NT2/D1 (cell line): ENCODE results near the gene CABLES1.
"Not testable (repeated sequence)": the region's sequence is repeated elsewhere in the genome, so short reads cannot be mapped to it uniquely, and the experiment has no call there.

ENCODE experiments used
- DNase-seq: peaks from one replicate; pipeline ENCODE4 v3.0.0-alpha.2; 2011; ENCODE audit warnings: low read depth, low spot score
- H3K27me3 ChIP-seq: 2 replicates; pipeline ENCODE4 v1.6.0; 2011; ENCODE audit warnings: mild to moderate bottlenecking; ENCODE audit not compliant: insufficient read length, insufficient read depth
- H3K36me3 ChIP-seq: 2 replicates; pipeline ENCODE4 v1.6.1; 2011; ENCODE audit warnings: mild to moderate bottlenecking, low read length, mixed read lengths; ENCODE audit not compliant: insufficient read depth, insufficient read length
- H3K4me1 ChIP-seq: 2 replicates; pipeline ENCODE4 v1.5.1; 2011; ENCODE audit not compliant: insufficient read depth, insufficient read length
- H3K4me3 ChIP-seq: 2 replicates; pipeline ENCODE4 v1.5.1; 2011; ENCODE audit warnings: low read depth; ENCODE audit not compliant: insufficient read length
- H3K9ac ChIP-seq: 2 replicates; pipeline ENCODE4 v1.6.0; 2011; ENCODE audit warnings: low read depth; ENCODE audit not compliant: insufficient read length
- H3K9me3 ChIP-seq: 2 replicates; pipeline ENCODE4 v1.5.1; 2011; ENCODE audit warnings: mild to moderate bottlenecking, low read length; ENCODE audit not compliant: insufficient read depth
- SUZ12 ChIP-seq: IDR thresholded peaks from 2 replicates; pipeline ENCODE4 v1.6.1; 2011; ENCODE audit not compliant: insufficient read length, insufficient read depth; ENCODE audit errors: extremely low read depth
- YY1 ChIP-seq: IDR thresholded peaks from 2 replicates; pipeline ENCODE4 v1.6.1; 2011; ENCODE audit not compliant: insufficient read length, insufficient read depth
- ZNF274 ChIP-seq: IDR thresholded peaks from 2 replicates; pipeline ENCODE4 v1.6.1; 2011; ENCODE audit warnings: mild to moderate bottlenecking, low read depth, low read length

CABLES1 gene

GRCh38 chr18:23154823-23155500, 19.7 kb downstream of the CABLES1 start:
- no peak for TF ChIP-seq SUZ12
- no peak for TF ChIP-seq YY1
- TF ChIP-seq ZNF274 = no peak
- no peak for DNase-seq
- Histone ChIP-seq H3K9me3 (no peaks in the 10 kb centered on the region), H3K9ac (no peak overlapping the region), H3K27me3 (no peaks in the 10 kb centered on the region), H3K4me3 (no peak overlapping the region), H3K4me1 (peaks cover 9% of the 10 kb centered on the region), H3K36me3 (no peaks in the 10 kb centered on the region)

- Histone ChIP-seq H3K4me3 (no peak overlapping the region), H3K9me3 (no peaks in the 10 kb centered on the region), H3K36me3 (no peaks in the 10 kb centered on the region), H3K9ac (no peak overlapping the region), H3K27me3 (no peaks in the 10 kb centered on the region), H3K4me1 (peaks cover 9% of the 10 kb centered on the region)
- no peak for TF ChIP-seq SUZ12
- TF ChIP-seq YY1 = no peak
- TF ChIP-seq ZNF274 = no peak
- no peak for DNase-seq
Measured at GRCh38 chr18:23155537-23155936, 20.3 kb downstream of the CABLES1 start.

GRCh38 chr18:23156134-23156533, 20.8 kb downstream of the CABLES1 start:
- Histone ChIP-seq H3K9ac (no peak overlapping the region), H3K36me3 (no peaks in the 10 kb centered on the region), H3K4me1 (peaks cover 9% of the 10 kb centered on the region), H3K27me3 (no peaks in the 10 kb centered on the region), H3K9me3 (no peaks in the 10 kb centered on the region), H3K4me3 (no peak overlapping the region)
- no peak for DNase-seq
- no peak for TF ChIP-seq YY1
- TF ChIP-seq SUZ12 = no peak
- no peak for TF ChIP-seq ZNF274

- DNase-seq = no peak
- Histone ChIP-seq H3K4me1 (peaks cover 6% of the 10 kb centered on the region), H3K9me3 (no peaks in the 10 kb centered on the region), H3K27me3 (no peaks in the 10 kb centered on the region), H3K36me3 (peaks cover 3% of the 10 kb centered on the region), H3K4me3 (no peak overlapping the region), H3K9ac (no peak overlapping the region)
- no peak for TF ChIP-seq SUZ12
- no peak for TF ChIP-seq YY1
- TF ChIP-seq ZNF274 = no peak
Measured at GRCh38 chr18:23158058-23158457, 22.8 kb downstream of the CABLES1 start.

- H3K27me3 ChIP-seq, H3K9me3 ChIP-seq, H3K9ac ChIP-seq, H3K4me3 ChIP-seq, H3K4me1 ChIP-seq, H3K36me3 ChIP-seq, DNase-seq: not testable (repeated sequence)
Measured at GRCh38 chr18:23158884-23159283, 23.6 kb downstream of the CABLES1 start.

GRCh38 chr18:23159344-23159743, 24.1 kb downstream of the CABLES1 start:
- no peaks in the 10 kb centered on the region for H3K9me3 ChIP-seq
- DNase-seq = no peak
- TF ChIP-seq SUZ12 (no peak), YY1 (no peak), ZNF274 (no peak)
- H3K4me1 ChIP-seq = peaks cover 6% of the 10 kb centered on the region
- no peak overlapping the region for H3K4me3 ChIP-seq
- no peak overlapping the region for H3K9ac ChIP-seq
- peaks cover 3% of the 10 kb centered on the region for H3K36me3 ChIP-seq
- H3K27me3 ChIP-seq = no peaks in the 10 kb centered on the region

- H3K36me3 ChIP-seq = peaks cover 3% of the 10 kb centered on the region
- H3K4me1 ChIP-seq = peaks cover 2% of the 10 kb centered on the region
- no peaks in the 10 kb centered on the region for H3K27me3 ChIP-seq
- TF ChIP-seq YY1 = no peak
- no peak for TF ChIP-seq ZNF274
- TF ChIP-seq SUZ12 = no peak
- no peak overlapping the region for H3K4me3 ChIP-seq
- no peak for DNase-seq
- H3K9me3 ChIP-seq = no peaks in the 10 kb centered on the region
- H3K9ac ChIP-seq = no peak overlapping the region
Measured at GRCh38 chr18:23162473-23162872, 27.2 kb downstream of the CABLES1 start.
